Fibroblast of pulmonary artery (primary cell): ENCODE data around the gene GPSM1.
A peak's percentile ranks its signal among the peaks of the same experiment; 100 is the strongest.

Source experiments
- DNase-seq: peaks from one replicate; pipeline ENCODE4 v3.0.0-alpha.2; 2010; ENCODE audit warnings: low read depth
- H3K4me3 ChIP-seq: replicated peaks from 2 replicates; pipeline ENCODE4 v1.5.1; 2011; ENCODE audit warnings: low read depth, mild to moderate bottlenecking, control low read depth, low read length, moderate library complexity
- CTCF ChIP-seq: IDR thresholded peaks from 2 replicates; pipeline ENCODE4 v1.5.1; 2011; ENCODE audit warnings: mild to moderate bottlenecking, control low read depth, low read length, inconsistent platforms; ENCODE audit errors: missing control alignments

Gene GPSM1

GRCh38 chr9:136343884-136344269 is 16.5 kb downstream of the GPSM1 start:
- no peak for DNase-seq
- no peak overlapping the region for H3K4me3 ChIP-seq
- no peak for TF ChIP-seq CTCF

- no peak for TF ChIP-seq CTCF
- no peak for DNase-seq
- H3K4me3 ChIP-seq = no peak overlapping the region
These were observed 17.4 kb downstream of the GPSM1 start for GRCh38 chr9:136344544-136345280.

- H3K4me3 ChIP-seq = no peak overlapping the region
- TF ChIP-seq CTCF = peak; percentile 45
These were observed 18.2 kb downstream of the GPSM1 start for GRCh38 chr9:136345281-136346156.

GRCh38 chr9:136346157-136346481 is 18.8 kb downstream of the GPSM1 start:
- H3K4me3 ChIP-seq = no peak overlapping the region
- TF ChIP-seq CTCF = no peak

More at GRCh38 chr9:136345281-136346156, 18.2 kb downstream of the GPSM1 start:
- DNase-seq = peak; percentile 40

GRCh38 chr9:136346927-136347465 is 19.7 kb downstream of the GPSM1 start:
- TF ChIP-seq CTCF = no peak
- no peak for DNase-seq
- no peak overlapping the region for H3K4me3 ChIP-seq

More at GRCh38 chr9:136346157-136346481, 18.8 kb downstream of the GPSM1 start:
- DNase-seq = no peak

- DNase-seq = no peak
- TF ChIP-seq CTCF = no peak
- H3K4me3 ChIP-seq = no peak overlapping the region
These were observed 20.3 kb downstream of the GPSM1 start for GRCh38 chr9:136347472-136348256.
